ENCODE results near the gene INTS15. TPM values are rescaled to one million over a fixed set of nuclear protein-coding genes. Genes with fewer than 3 reads are reported as not detected.

The INTS15 gene
- polyA plus RNA-seq, 1 donor, result 23.5 TPM

GRCh38 chr7:6642239-6642839 lies 52.5 kb downstream of the INTS15 start:
- no peak for DNase-seq (ENCODE audit: low read depth)

GRCh38 chr7:6642861-6643640 lies 53.2 kb downstream of the INTS15 start:
- DNase-seq (ENCODE audit: low read depth), result no peak

- no peak for DNase-seq (ENCODE audit: low read depth)
Measured at GRCh38 chr7:6643915-6644625, 54.2 kb downstream of the INTS15 start.

- DNase-seq (ENCODE audit: low read depth), result no peak
Measured at GRCh38 chr7:6644728-6645127, 54.9 kb downstream of the INTS15 start.

- DNase-seq (ENCODE audit: low read depth), result no peak
Measured at GRCh38 chr7:6646465-6646864, 56.6 kb downstream of the INTS15 start.

GRCh38 chr7:6647080-6647479 lies 57.3 kb downstream of the INTS15 start:
- no peak for DNase-seq (ENCODE audit: low read depth)

GRCh38 chr7:6647541-6647940 lies 57.7 kb downstream of the INTS15 start:
- DNase-seq (ENCODE audit: low read depth), result no peak

GRCh38 chr7:6648066-6648814 lies 58.4 kb downstream of the INTS15 start:
- no peak for DNase-seq (ENCODE audit: low read depth)

GRCh38 chr7:6648815-6649104 lies 58.9 kb downstream of the INTS15 start:
- no peak for DNase-seq (ENCODE audit: low read depth)

- no peak for DNase-seq (ENCODE audit: low read depth)
Measured at GRCh38 chr7:6649241-6649961, 59.6 kb downstream of the INTS15 start.

- no peak for DNase-seq (ENCODE audit: low read depth)
Measured at GRCh38 chr7:6650086-6650485, 60.3 kb downstream of the INTS15 start.

- DNase-seq (ENCODE audit: low read depth), result no peak
Measured at GRCh38 chr7:6650521-6651011, 60.7 kb downstream of the INTS15 start.

- no peak for DNase-seq (ENCODE audit: low read depth)
Measured at GRCh38 chr7:6651851-6652445, 62.1 kb downstream of the INTS15 start.

- DNase-seq (ENCODE audit: low read depth), result no peak
Measured at GRCh38 chr7:6652446-6653011, 62.7 kb downstream of the INTS15 start.

GRCh38 chr7:6653071-6654003 lies 63.5 kb downstream of the INTS15 start:
- no peak for DNase-seq (ENCODE audit: low read depth)

GRCh38 chr7:6654113-6654841 lies 64.5 kb downstream of the INTS15 start:
- no peak for DNase-seq (ENCODE audit: low read depth)

- DNase-seq (ENCODE audit: low read depth), result no peak
Measured at GRCh38 chr7:6654842-6655610, 65.2 kb downstream of the INTS15 start.
